Measurements from ENCODE around the gene VAMP5. TPM values are rescaled to one million over a fixed set of nuclear protein-coding genes. Genes with fewer than 3 reads are reported as not detected.

VAMP5 gene
- 10 to 100 TPM; 24.4 to 25.7 TPM for total RNA-seq

DNA sequence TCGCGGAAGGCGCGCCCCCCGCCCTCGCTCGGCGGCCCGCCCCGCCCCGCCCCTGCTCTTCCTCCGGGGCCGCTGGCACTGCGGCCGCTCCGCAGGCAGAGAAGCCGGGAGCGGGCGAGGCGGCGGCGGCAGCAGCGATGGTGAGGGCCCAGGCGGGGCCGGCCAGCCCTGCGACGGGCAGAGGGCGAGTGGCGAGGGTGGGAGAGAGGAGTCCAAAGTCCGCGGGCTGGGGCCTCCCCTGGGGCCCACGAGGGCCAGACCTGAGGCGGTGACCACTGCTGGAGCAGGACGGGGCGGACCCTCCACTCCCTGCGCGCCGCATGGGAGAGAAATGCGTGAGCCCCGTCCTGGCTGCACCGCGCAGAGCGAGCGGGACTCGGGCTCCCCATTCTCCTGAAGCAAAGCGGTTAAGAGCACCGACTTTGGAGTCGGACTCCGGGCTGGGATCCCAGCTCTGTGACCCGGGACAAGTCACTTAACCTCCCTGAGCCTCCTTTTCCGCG is at the start of gene VAMP5:
Gene VAMP5 (plus strand): TSS at position 78 of the 503 bp plus-strand sequence. CDS start 60 bp downstream, at position 138.
- CTCF ChIA-PET: interaction anchor here (1.5 to 1.8 kb wide), 2 partner anchors 24 to 53 kb away, joined by 3 to 4 read pairs; no protein-coding TSS in a partner anchor
- POLR2A ChIA-PET: interaction anchor here (0.6 to 2.9 kb wide), 2 partner anchors 11 to 33 kb away, joined by 3 to 12 read pairs; partner anchors contain the start of gene RNF181

DNA sequence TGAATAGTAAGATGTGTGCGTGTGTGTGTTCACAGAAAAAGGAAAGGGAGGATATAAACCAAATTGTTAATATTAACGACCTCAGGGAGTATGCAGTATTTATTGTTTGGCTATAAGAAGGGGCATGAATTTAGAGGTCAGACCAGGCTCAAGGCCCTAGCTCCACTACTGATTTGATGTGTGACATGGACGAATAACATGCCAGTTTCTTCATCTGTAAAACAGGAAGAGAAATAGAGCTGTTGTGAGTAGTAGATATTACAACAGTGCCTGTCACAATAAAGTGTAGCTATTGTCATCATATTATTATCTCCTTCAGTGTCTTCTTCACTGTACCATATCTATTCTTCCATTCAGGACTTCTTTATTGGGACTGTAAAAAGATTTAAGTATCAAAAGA is 49.4 kb upstream of the VAMP5 start:
- CTCF ChIA-PET: no interaction called here
- POLR2A ChIA-PET: interaction anchor here (1.4 kb wide), 1 partner anchor 9 kb away, joined by 3 read pairs; no protein-coding TSS in a partner anchor

- POLR2A ChIA-PET: interaction anchor here (1.4 kb wide), 1 partner anchor 12 kb away, joined by 3 read pairs; no protein-coding TSS in a partner anchor
Observed at GRCh38 chr2:85536479-85536878, 47.8 kb upstream of the VAMP5 start.

GRCh38 chr2:85537600-85538506 is 46.4 kb upstream of the VAMP5 start:
- CTCF ChIA-PET: interaction anchor here (0.6 to 4.3 kb wide), 7 partner anchors 14 to 119 kb away, joined by 3 to 21 read pairs (median 4); partner anchors contain the start of gene SH2D6
- POLR2A ChIA-PET: interaction anchor here (0.5 to 4.6 kb wide), 10 partner anchors 11 to 219 kb away, joined by 3 to 59 read pairs (median 10); partner anchors contain the start of genes ELMOD3, RETSAT, RNF181 and SH2D6

More at GRCh38 chr2:85536479-85536878, 47.8 kb upstream of the VAMP5 start:
- CTCF ChIA-PET: no interaction called here

DNA sequence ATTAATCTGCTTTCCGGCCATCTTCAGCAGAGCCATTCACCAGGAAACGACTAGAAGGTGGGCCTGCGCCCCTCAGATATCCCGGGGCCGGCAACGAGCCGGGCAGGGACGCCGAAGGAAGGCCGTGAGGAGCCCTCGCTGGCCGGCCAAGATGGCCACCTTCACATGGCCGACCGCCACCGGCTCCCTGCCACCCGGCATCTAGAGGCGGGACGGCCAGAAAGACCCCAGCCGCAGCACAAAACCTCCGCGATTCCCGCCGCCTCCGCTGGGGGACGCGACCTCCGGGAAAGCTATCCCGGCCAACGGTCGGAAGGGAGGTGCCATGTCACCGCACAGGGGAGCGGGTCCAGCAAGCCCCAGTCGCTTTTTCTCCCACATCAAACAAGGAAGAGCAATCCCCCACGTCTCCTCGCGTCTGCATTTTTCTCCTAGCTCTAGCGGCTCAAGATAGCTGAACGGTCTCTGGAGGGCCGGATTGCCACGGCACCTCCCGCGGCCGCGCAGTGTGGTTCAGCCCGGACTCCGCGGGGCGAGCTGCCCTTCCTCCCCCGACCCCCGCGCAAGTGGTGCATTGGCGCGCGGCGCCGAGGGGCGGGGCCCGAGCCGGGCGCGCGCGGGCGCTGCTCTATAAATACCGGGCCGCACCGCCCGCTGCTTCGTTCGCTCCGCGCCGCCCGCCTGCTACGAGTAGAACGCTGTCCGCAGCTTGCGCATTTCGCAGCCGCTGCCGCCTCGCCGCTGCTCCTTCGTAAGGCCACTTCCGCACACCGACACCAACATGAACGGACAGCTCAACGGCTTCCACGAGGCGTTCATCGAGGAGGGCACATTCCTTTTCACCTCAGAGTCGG is 45.5 kb upstream of the VAMP5 start, which contains the start of gene MAT2A:
Gene MAT2A (plus strand): TSS at position 662 of the 854 bp plus-strand sequence. CDS start 120 bp downstream, at position 782.
- ChIA-PET CTCF (interaction anchor here (0.6 to 4.3 kb wide), 11 partner anchors 10 to 120 kb away, joined by 3 to 21 read pairs (median 4); partner anchors contain the start of gene SH2D6), POLR2A (interaction anchor here (0.5 to 4.6 kb wide), 19 partner anchors 10 to 602 kb away, joined by 3 to 59 read pairs (median 7); partner anchors contain the start of genes ELMOD3, GGCX, PTCD3 and RETSAT)

GRCh38 chr2:85539361-85540132 is 44.7 kb upstream of the VAMP5 start:
- CTCF ChIA-PET: interaction anchor here (0.7 to 4.3 kb wide), 10 partner anchors 11 to 120 kb away, joined by 3 to 21 read pairs (median 4); partner anchors contain the start of genes GGCX and SH2D6
- POLR2A ChIA-PET: interaction anchor here (0.5 to 4.6 kb wide), 21 partner anchors 9 to 601 kb away, joined by 3 to 59 read pairs (median 7); partner anchors contain the start of genes C2orf68, ELMOD3, PTCD3 and RETSAT

DNA sequence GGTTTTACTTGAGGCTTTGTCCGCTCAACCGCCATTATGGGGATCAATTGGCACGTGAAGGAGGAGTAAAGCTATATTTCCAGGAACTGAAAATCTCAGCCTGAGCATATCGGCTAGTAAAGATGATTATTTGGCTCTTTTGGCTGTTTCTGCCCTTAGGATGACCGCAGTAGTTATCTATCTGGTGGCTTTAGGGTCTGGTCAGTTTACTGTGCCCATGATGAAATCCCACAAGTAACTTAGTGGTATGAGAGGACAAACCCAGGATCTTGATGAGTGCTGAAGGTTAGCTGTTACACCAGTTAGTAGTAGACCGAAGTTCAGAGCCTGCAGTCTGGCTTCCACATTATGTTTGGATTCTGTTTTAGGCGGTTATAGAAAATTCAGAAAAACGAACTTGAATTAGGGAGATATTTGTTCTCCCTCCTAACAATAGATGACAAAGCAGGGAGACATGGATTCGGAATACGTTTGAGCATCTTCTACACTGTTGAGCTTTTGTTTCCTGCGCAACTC is 44.0 kb upstream of the VAMP5 start:
- POLR2A ChIA-PET: interaction anchor here (0.5 to 4.6 kb wide), 11 partner anchors 8 to 187 kb away, joined by 3 to 59 read pairs (median 6); partner anchors contain the start of genes C2orf68 and SH2D6
- CTCF ChIA-PET: interaction anchor here (0.8 to 4.3 kb wide), 3 partner anchors 12 to 121 kb away, joined by 3 to 21 read pairs (median 4); partner anchors contain the start of genes GGCX and SH2D6

GRCh38 chr2:85541262-85541661 is 43.0 kb upstream of the VAMP5 start:
- POLR2A ChIA-PET: interaction anchor here (0.6 to 4.6 kb wide), 5 partner anchors 103 to 635 kb away, joined by 3 to 59 read pairs (median 4); partner anchors contain the start of genes ELMOD3 and SH2D6
- CTCF ChIA-PET: interaction anchor here (1.0 to 4.3 kb wide), 3 partner anchors 10 to 122 kb away, joined by 3 to 21 read pairs (median 11); partner anchors contain the start of gene SH2D6

GRCh38 chr2:85541753-85542457 is 42.3 kb upstream of the VAMP5 start:
- ChIA-PET CTCF (interaction anchor here (0.8 to 2.3 kb wide), 3 partner anchors 10 to 231 kb away, joined by 3 to 11 read pairs (median 4); no protein-coding TSS in a partner anchor), POLR2A (interaction anchor here (0.5 to 4.6 kb wide), 4 partner anchors 102 to 189 kb away, joined by 3 to 59 read pairs (median 4); partner anchors contain the start of genes ELMOD3 and SH2D6)

DNA sequence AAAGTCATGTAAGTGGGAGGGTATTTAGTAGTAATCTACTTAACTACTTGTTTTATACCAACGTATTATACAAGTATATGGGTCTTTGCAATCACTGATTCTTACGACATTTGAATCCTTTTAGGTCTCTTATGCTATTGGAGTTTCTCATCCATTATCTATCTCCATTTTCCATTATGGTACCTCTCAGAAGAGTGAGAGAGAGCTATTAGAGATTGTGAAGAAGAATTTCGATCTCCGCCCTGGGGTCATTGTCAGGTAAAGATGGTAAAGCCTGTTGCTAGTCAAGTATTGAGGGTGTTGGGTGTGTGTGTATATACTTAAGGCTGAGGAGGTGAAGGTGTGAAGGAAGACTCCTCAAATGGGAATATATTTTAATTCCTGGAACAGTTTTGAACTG is 41.5 kb upstream of the VAMP5 start:
- ChIA-PET CTCF (interaction anchor here (0.6 to 2.3 kb wide), 2 partner anchors 9 to 19 kb away, joined by 3 to 11 read pairs; no protein-coding TSS in a partner anchor), POLR2A (no interaction called here)

GRCh38 chr2:85544254-85544691 is 40.0 kb upstream of the VAMP5 start:
- POLR2A ChIA-PET: interaction anchor here (0.9 to 2.4 kb wide), 2 partner anchors 10 to 125 kb away, joined by 3 to 19 read pairs; partner anchors contain the start of gene SH2D6
- CTCF ChIA-PET: interaction anchor here (13.6 kb wide), 1 partner anchor 124 kb away, joined by 99 read pairs; the partner anchor contains the start of gene SH2D6

GRCh38 chr2:85544915-85545779 is 39.1 kb upstream of the VAMP5 start:
- ChIA-PET CTCF (interaction anchor here (13.6 kb wide), 1 partner anchor 125 kb away, joined by 99 read pairs; the partner anchor contains the start of gene SH2D6), POLR2A (interaction anchor here (1.2 to 2.4 kb wide), 4 partner anchors 16 to 129 kb away, joined by 3 to 19 read pairs (median 10); partner anchors contain the start of genes GGCX and SH2D6)

DNA sequence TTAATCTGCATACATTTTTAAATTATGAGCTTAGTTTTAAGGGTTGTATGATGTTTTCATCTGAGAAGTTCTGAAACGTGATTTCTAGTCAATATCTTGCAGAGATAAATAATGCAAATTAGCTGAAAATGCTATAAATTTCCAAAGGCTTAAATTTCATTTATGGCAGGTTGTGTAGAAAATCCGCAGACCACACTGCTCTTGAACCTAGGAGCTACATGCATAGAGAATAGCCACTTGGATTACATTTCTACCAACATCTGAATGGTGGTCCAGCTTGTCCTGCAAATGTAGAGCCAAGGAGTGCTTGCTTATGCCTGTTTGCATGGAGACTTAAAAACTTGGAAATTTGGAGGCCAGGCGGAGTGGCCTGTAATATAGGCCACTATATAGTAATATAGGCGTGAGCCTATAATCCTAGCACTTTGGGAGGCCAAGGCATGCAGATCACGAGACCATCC is 38.4 kb upstream of the VAMP5 start:
- CTCF ChIA-PET: interaction anchor here (13.6 kb wide), 1 partner anchor 126 kb away, joined by 99 read pairs; the partner anchor contains the start of gene SH2D6
- POLR2A ChIA-PET: interaction anchor here (1.0 to 2.4 kb wide), 5 partner anchors 15 to 130 kb away, joined by 3 to 19 read pairs (median 6); partner anchors contain the start of genes GGCX and SH2D6

GRCh38 chr2:85547089-85547858 is 37.0 kb upstream of the VAMP5 start:
- ChIA-PET POLR2A (interaction anchor here (2.1 to 2.2 kb wide), 3 partner anchors 8 to 110 kb away, joined by 6 to 17 read pairs (median 14); partner anchors contain the start of genes GGCX and MAT2A), CTCF (interaction anchor here (0.5 to 13.6 kb wide), 3 partner anchors 45 to 127 kb away, joined by 3 to 99 read pairs (median 4); partner anchors contain the start of gene SH2D6)

Measured in activated CD8-positive, alpha-beta memory T cell treated with anti-CD3 and anti-CD28 coated beads for 36 hours (primary cell).